Hepatocyte (in vitro differentiated cells): ENCODE data around the gene ZFAND2A. TPM values are rescaled to one million over a fixed set of nuclear protein-coding genes. Genes with fewer than 3 reads are reported as not detected.
"Not testable (repeated sequence)": the region's sequence is repeated elsewhere in the genome, so short reads cannot be mapped to it uniquely, and the experiment has no call there.

Experiments
- DNase-seq: peaks from one replicate; pipeline ENCODE4 v3.0.0-alpha.2; 2016; ENCODE audit warnings: low spot score
- H2AFZ ChIP-seq: fragments of 200-600 bp; sonication (generic); 2 replicates; pipeline ENCODE4 v1.6.0; 2016; ENCODE audit warnings: antibody characterized with exemption, mild to moderate bottlenecking
- H3K27ac ChIP-seq: fragments of 200-600 bp; sonication (generic); 2 replicates; pipeline ENCODE4 v1.5.1; 2016; ENCODE audit warnings: mild to moderate bottlenecking
- H3K27me3 ChIP-seq: fragments of 200-600 bp; sonication (generic); 2 replicates; pipeline ENCODE4 v1.6.1; 2016
- H3K36me3 ChIP-seq: fragments of 200-600 bp; sonication (generic); replicated peaks from 2 replicates; pipeline ENCODE4 v1.5.1; 2016; ENCODE audit warnings: low read depth; ENCODE audit not compliant: insufficient read depth
- H3K4me1 ChIP-seq: fragments of 200-600 bp; sonication (generic); 2 replicates; pipeline ENCODE4 v1.5.1; 2016; ENCODE audit warnings: mild to moderate bottlenecking, moderate library complexity; ENCODE audit not compliant: insufficient read depth
- H3K4me2 ChIP-seq: fragments of 200-600 bp; sonication (generic); 2 replicates; pipeline ENCODE4 v1.6.0; 2016
- H3K4me3 ChIP-seq: fragments of 200-600 bp; sonication (generic); 2 replicates; pipeline ENCODE4 v1.5.1; 2016; ENCODE audit warnings: mild to moderate bottlenecking
- H3K79me2 ChIP-seq: fragments of 200-600 bp; sonication (generic); 2 replicates; pipeline ENCODE4 v1.6.0; 2017; ENCODE audit warnings: mild to moderate bottlenecking
- H3K9me2 ChIP-seq: fragments of 200-600 bp; sonication (generic); replicated peaks from 2 replicates; pipeline ENCODE4 v1.6.0; 2017; ENCODE audit warnings: mild to moderate bottlenecking; ENCODE audit not compliant: insufficient read depth
- H3K9me3 ChIP-seq: fragments of 200-600 bp; sonication (generic); 2 replicates; pipeline ENCODE4 v1.5.1; 2016; ENCODE audit warnings: low read depth, mild to moderate bottlenecking
- H4K20me1 ChIP-seq: fragments of 200-600 bp; sonication (generic); 2 replicates; pipeline ENCODE4 v1.6.0; 2016; ENCODE audit warnings: mild to moderate bottlenecking; ENCODE audit not compliant: insufficient read depth, poor library complexity, severe bottlenecking
- EZH2 ChIP-seq: fragments of 200-600 bp; sonication (generic); IDR thresholded peaks from 2 replicates; pipeline ENCODE4 v1.6.1; 2016; ENCODE audit warnings: antibody characterized with exemption, mild to moderate bottlenecking, borderline replicate concordance
- EZH2phosphoT487 ChIP-seq: fragments of 200-600 bp; sonication (generic); IDR thresholded peaks from one replicate; pipeline ENCODE4 v1.6.1; 2018; ENCODE audit warnings: antibody characterized with exemption, mild to moderate bottlenecking, low read depth, moderate library complexity; ENCODE audit not compliant: unreplicated experiment, severe bottlenecking
- WGBS: methylation state at CpG from one replicate; pipeline ENCODE4 v1.1.6; 2016; ENCODE audit warnings: low lambda C conversion rate; ENCODE audit errors: missing lambda C conversion rate; 5-methylcytosine and 5-hydroxymethylcytosine counted together
- polyA plus RNA-seq: library from polyadenylated mRNA; unstranded; fragments of >200 nt; fragmentation: Nextera tagmentation; extraction: Ambion mirVana; gene quantifications from 2 replicates; pipeline ENCODE4 v1.2.1, GENCODE V29; 2016
- total RNA-seq: library from RNA; depleted of rRNA; stranded (reverse); fragments of >200 nt; gene quantifications from 2 replicates; pipeline ENCODE4 v1.2.3, GENCODE V29; 2014
- TF ChIP-seq, protein P1 (sequence below): fragments of 200-600 bp; sonication (generic); IDR thresholded peaks from 2 replicates; pipeline ENCODE4 v1.5.1; 2016; ENCODE audit warnings: antibody characterized with exemption, mild to moderate bottlenecking; ENCODE audit not compliant: poor library complexity

The ZFAND2A gene
- total and polyA plus RNA-seq, 2 experiments from 2014 or later, result 35.4 to 54.3 TPM

- peak overlapping the region; percentile 64 for H3K27ac ChIP-seq
- H3K36me3 ChIP-seq, result no peaks in the 10 kb centered on the region
- peaks cover 2% of the 10 kb centered on the region for H4K20me1 ChIP-seq
- H3K9me2 ChIP-seq, result no peaks in the 10 kb centered on the region
- peak overlapping the region; percentile 93 for H3K4me2 ChIP-seq
- no peaks in the 10 kb centered on the region for H3K27me3 ChIP-seq
- WGBS, result 52% methylated on average over 10 of the region's 10 CpGs
- peaks cover 38% of the 10 kb centered on the region for H3K79me2 ChIP-seq
- TF ChIP-seq, protein P1, sequence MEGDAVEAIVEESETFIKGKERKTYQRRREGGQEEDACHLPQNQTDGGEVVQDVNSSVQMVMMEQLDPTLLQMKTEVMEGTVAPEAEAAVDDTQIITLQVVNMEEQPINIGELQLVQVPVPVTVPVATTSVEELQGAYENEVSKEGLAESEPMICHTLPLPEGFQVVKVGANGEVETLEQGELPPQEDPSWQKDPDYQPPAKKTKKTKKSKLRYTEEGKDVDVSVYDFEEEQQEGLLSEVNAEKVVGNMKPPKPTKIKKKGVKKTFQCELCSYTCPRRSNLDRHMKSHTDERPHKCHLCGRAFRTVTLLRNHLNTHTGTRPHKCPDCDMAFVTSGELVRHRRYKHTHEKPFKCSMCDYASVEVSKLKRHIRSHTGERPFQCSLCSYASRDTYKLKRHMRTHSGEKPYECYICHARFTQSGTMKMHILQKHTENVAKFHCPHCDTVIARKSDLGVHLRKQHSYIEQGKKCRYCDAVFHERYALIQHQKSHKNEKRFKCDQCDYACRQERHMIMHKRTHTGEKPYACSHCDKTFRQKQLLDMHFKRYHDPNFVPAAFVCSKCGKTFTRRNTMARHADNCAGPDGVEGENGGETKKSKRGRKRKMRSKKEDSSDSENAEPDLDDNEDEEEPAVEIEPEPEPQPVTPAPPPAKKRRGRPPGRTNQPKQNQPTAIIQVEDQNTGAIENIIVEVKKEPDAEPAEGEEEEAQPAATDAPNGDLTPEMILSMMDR, result no peak
- TF ChIP-seq EZH2 (no peak), EZH2phosphoT487 (no peak)
- H3K9me3 ChIP-seq, result no peaks in the 10 kb centered on the region
- H3K4me1 ChIP-seq, result peaks cover 15% of the 10 kb centered on the region
- DNase-seq, result peak; percentile 38
- no peak overlapping the region for H2AFZ ChIP-seq
- H3K4me3 ChIP-seq, result no peak overlapping the region
These were observed 3.0 kb downstream of the ZFAND2A start for GRCh38 chr7:1156782-1157535.

- H3K9me2 ChIP-seq, H2AFZ ChIP-seq: not testable (repeated sequence)
- peaks cover 38% of the 10 kb centered on the region for H3K79me2 ChIP-seq
These were observed 3.9 kb downstream of the ZFAND2A start for GRCh38 chr7:1155818-1156781.

DNA sequence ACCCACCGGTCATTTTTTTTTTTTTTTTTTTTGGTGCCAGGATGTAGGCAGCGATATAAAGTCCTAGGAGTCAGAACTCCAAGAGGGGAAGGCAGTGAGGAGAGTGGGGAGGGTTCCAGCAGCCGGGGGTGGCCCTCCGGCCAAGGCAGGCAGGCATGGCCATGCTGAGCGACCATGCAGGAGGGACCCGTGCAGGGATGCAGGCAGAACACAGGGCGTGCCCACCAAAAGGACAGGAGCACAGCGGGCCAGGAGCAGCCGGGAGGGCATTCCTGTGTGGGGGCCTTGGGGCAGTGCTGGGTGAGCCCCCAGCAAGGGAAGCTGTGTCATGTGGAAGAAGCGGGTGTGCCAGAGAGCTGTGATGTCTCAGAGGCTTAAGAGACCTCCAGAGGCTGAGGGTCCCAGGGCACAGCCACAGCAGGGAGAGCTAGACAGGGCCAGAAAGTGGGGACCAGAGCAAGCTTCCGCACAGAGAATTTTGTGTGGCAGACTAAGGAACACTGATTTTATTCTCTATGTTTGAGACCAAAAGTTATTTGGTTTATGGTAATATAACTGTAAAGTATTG is 5.7 kb downstream of the ZFAND2A start:
- peaks cover 33% of the 10 kb centered on the region for H3K79me2 ChIP-seq
- H3K27ac ChIP-seq, result no peak overlapping the region
- no peaks in the 10 kb centered on the region for H3K9me3 ChIP-seq
- DNase-seq, result no peak
- H4K20me1 ChIP-seq, result peaks cover 2% of the 10 kb centered on the region
- H2AFZ ChIP-seq, result no peak overlapping the region
- no peak overlapping the region for H3K4me3 ChIP-seq
- H3K27me3 ChIP-seq, result no peaks in the 10 kb centered on the region
- no peaks in the 10 kb centered on the region for H3K36me3 ChIP-seq
- H3K4me1 ChIP-seq, result peaks cover 15% of the 10 kb centered on the region
- H3K4me2 ChIP-seq, result no peak overlapping the region
- WGBS, result 89% methylated on average over 11 of the region's 11 CpGs
- TF ChIP-seq EZH2phosphoT487 (no peak), EZH2 (no peak)
- TF ChIP-seq, protein P1, result no peak
- no peaks in the 10 kb centered on the region for H3K9me2 ChIP-seq

More at GRCh38 chr7:1155818-1156781, 3.9 kb downstream of the ZFAND2A start:
- not testable (repeated sequence) for H3K4me3 ChIP-seq, H3K9me3 ChIP-seq, H3K27me3 ChIP-seq, H3K36me3 ChIP-seq, DNase-seq, H4K20me1 ChIP-seq
- 90% methylated on average over 21 of the region's 33 CpGs for WGBS
- Histone ChIP-seq H3K4me2 (peak overlapping the region; percentile 29), H3K4me1 (peaks cover 15% of the 10 kb centered on the region), H3K27ac (peak overlapping the region; percentile 64)
